HG03175 (cell line): Measurements from ENCODE around the gene SLC12A9.

Experiments used
- ATAC-seq: cut with Tn5 transposase; IDR thresholded peaks from one replicate; pipeline ENCODE4 v1.9.1; 2021; ENCODE audit warnings: mild to moderate bottlenecking, moderate library complexity; ENCODE audit not compliant: unreplicated experiment

The SLC12A9 gene

GRCh38 chr7:100860702-100861615 lies 8.4 kb downstream of the SLC12A9 start:
- no peak for ATAC-seq

GRCh38 chr7:100861616-100861985 lies 9.1 kb downstream of the SLC12A9 start:
- ATAC-seq: no peak

GRCh38 chr7:100863406-100863950 lies 11.0 kb downstream of the SLC12A9 start:
- no peak for ATAC-seq

- no peak for ATAC-seq
These were observed 11.8 kb downstream of the SLC12A9 start for GRCh38 chr7:100864263-100864845.

GRCh38 chr7:100865372-100865911 lies 12.9 kb downstream of the SLC12A9 start:
- no peak for ATAC-seq

GRCh38 chr7:100865938-100866728 lies 13.6 kb downstream of the SLC12A9 start:
- ATAC-seq: no peak

GRCh38 chr7:100866729-100867039 lies 14.2 kb downstream of the SLC12A9 start:
- no peak for ATAC-seq

- peak; percentile 41 for ATAC-seq
These were observed 14.7 kb downstream of the SLC12A9 start, which contains the start of gene TRIP6 for GRCh38 chr7:100867040-100867775. TSS of gene TRIP6 (plus strand) at chr7:100867387. CDS start at chr7:100867498, 111 bp downstream.

GRCh38 chr7:100867776-100868485 lies 15.4 kb downstream of the SLC12A9 start:
- ATAC-seq: peak; percentile 24

- ATAC-seq: no peak
These were observed 21.2 kb downstream of the SLC12A9 start for GRCh38 chr7:100873599-100874299.

GRCh38 chr7:100874300-100874576 lies 21.7 kb downstream of the SLC12A9 start:
- ATAC-seq: no peak

- peak; percentile 94 for ATAC-seq
These were observed 22.3 kb downstream of the SLC12A9 start, which contains the start of gene SRRT for GRCh38 chr7:100874577-100875355. TSS of gene SRRT (plus strand) at chr7:100875103. CDS start at chr7:100875591, 488 bp downstream.

- ATAC-seq: peak; percentile 18
These were observed 22.8 kb downstream of the SLC12A9 start for GRCh38 chr7:100875356-100875751.

GRCh38 chr7:100878013-100878412 lies 25.5 kb downstream of the SLC12A9 start:
- no peak for ATAC-seq

GRCh38 chr7:100878685-100879084 lies 26.2 kb downstream of the SLC12A9 start:
- no peak for ATAC-seq

- ATAC-seq: no peak
These were observed 27.3 kb downstream of the SLC12A9 start for GRCh38 chr7:100879685-100880261.

GRCh38 chr7:100880645-100881044 lies 28.1 kb downstream of the SLC12A9 start:
- no peak for ATAC-seq

- no peak for ATAC-seq
These were observed 28.6 kb downstream of the SLC12A9 start for GRCh38 chr7:100881136-100881535.
